ENCODE measurements around the gene FANCD2OS. TPM values are rescaled to one million over a fixed set of nuclear protein-coding genes. Genes with fewer than 3 reads are reported as not detected.
"Not testable (repeated sequence)": the region's sequence is repeated elsewhere in the genome, so short reads cannot be mapped to it uniquely, and the experiment has no call there.

FANCD2OS gene
- total RNA-seq, 2 experiments from 2014 or later: not detected

DNA sequence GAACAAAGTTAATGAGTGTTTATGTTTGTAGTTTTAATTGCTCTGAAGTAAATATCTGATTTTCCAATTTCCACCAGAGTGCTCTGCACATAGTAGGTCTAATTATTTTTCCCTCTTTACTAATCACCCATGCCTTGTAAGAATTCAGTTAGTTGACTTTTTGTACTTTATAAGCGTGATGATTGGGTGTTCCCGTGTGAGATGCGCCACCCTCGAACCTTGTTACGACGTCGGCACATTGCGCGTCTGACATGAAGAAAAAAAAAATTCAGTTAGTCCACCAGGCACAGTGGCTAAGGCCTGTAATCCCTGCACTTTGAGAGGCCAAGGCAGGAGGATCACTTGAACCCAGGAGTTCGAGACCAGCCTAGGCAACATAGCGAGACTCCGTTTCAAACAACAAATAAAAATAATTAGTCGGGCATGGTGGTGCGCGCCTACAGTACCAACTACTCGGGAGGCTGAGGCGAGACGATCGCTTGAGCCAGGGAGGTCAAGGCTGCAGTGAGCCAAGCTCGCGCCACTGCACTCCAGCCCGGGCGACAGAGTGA lies 33.0 kb upstream of the FANCD2OS start:
- CTCF ChIA-PET: interaction anchor here (0.7 to 2.0 kb wide), 5 partner anchors 50 to 123 kb away, joined by 3 to 4 read pairs (median 3); no protein-coding TSS in a partner anchor
- ATAC-seq: peak; percentile 5
- Mint-ChIP-seq H3K9me3 (peaks cover 1% of the 10 kb centered on the region), H3K4me3 (peak overlapping the region; percentile 89), H3K36me3 (ENCODE audit: low read depth) (peaks cover 21% of the 10 kb centered on the region), H3K27me3 (no peaks in the 10 kb centered on the region), H3K4me1 (ENCODE audit: low read depth) (peaks cover 18% of the 10 kb centered on the region), H3K27ac (peak overlapping the region; percentile 94)
- no peak for DNase-seq
- intact Hi-C loops (cut with micrococcal nuclease): loop anchor here (5.0 kb wide), 1 partner anchor 86 kb away; no protein-coding TSS in a partner anchor
- TF ChIP-seq, protein P1, sequence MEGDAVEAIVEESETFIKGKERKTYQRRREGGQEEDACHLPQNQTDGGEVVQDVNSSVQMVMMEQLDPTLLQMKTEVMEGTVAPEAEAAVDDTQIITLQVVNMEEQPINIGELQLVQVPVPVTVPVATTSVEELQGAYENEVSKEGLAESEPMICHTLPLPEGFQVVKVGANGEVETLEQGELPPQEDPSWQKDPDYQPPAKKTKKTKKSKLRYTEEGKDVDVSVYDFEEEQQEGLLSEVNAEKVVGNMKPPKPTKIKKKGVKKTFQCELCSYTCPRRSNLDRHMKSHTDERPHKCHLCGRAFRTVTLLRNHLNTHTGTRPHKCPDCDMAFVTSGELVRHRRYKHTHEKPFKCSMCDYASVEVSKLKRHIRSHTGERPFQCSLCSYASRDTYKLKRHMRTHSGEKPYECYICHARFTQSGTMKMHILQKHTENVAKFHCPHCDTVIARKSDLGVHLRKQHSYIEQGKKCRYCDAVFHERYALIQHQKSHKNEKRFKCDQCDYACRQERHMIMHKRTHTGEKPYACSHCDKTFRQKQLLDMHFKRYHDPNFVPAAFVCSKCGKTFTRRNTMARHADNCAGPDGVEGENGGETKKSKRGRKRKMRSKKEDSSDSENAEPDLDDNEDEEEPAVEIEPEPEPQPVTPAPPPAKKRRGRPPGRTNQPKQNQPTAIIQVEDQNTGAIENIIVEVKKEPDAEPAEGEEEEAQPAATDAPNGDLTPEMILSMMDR (IDR thresholded peaks at IDR 0.05): no peak
- POLR2A ChIA-PET: interaction anchor here (0.9 to 2.0 kb wide), 3 partner anchors 51 to 101 kb away, joined by 3 to 18 read pairs (median 4); no protein-coding TSS in a partner anchor

DNA sequence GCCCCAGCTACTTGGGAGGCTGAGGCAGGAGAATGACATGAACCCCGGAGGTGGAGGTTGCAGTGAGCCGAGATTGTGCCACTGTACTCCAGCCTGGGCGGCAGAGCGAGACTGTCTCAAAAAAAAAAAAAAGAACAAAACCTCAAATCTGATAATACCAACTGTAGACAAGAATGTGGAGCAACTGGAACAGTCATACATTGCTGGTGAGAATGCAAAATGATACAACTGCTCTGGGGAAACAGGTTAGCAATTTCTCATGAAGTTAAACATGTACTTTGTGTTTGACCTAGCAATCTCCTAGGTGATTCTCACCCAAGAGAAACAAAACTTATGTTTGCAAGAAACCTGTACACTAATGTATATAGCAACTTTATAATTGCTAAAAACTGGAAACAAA lies 29.1 kb upstream of the FANCD2OS start:
- POLR2A ChIA-PET: no interaction called here

DNA sequence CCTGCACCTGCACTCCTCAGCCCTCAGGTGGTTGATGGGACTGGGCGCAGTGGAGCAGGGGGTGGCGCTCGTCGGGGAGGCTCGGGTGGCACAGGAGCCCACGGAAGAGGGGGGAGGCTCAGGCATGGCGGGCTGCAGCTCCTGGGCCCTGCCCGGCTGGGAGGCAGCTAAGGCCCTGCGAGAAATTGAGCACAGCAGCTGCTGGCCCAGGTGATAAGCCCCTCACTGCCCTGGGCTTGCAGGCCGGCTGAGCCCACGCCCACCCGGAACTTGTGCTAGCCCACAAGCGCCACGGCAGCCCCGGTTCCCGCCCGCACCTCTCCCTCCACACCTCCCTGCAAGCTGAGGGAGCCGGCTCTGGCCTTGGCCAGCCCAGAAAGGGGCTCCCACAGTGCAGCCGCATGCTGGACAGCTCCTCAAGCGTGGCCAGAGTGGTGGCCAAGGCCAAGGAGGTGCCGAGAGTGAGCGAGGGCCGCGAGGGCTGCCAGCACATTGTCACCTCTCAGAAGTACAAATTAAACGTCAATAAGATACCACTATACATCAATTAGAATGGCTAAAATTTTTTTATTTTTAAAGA lies 28.5 kb upstream of the FANCD2OS start:
- Mint-ChIP-seq H3K4me3 (no peak overlapping the region), H3K9me3 (peaks cover 1% of the 10 kb centered on the region), H3K27ac (no peak overlapping the region), H3K4me1 (ENCODE audit: low read depth) (no peaks in the 10 kb centered on the region), H3K27me3 (no peaks in the 10 kb centered on the region), H3K36me3 (ENCODE audit: low read depth) (no peaks in the 10 kb centered on the region)
- intact Hi-C loops (cut with micrococcal nuclease): no loop called here
- DNase-seq (no peak), ATAC-seq (no peak)
- POLR2A ChIA-PET: no interaction called here
- TF ChIP-seq, protein P1 (IDR thresholded peaks at IDR 0.05): no peak
- CTCF ChIA-PET: no interaction called here

More for the DNA sequence above, 29.1 kb upstream of the FANCD2OS start:
- no peak for DNase-seq
- H3K4me3 Mint-ChIP-seq: no peak overlapping the region
- H3K36me3 Mint-ChIP-seq (ENCODE audit: low read depth): no peaks in the 10 kb centered on the region
- TF ChIP-seq, protein P1 (IDR thresholded peaks at IDR 0.05): no peak
- CTCF ChIA-PET: no interaction called here
- peaks cover 1% of the 10 kb centered on the region for H3K9me3 Mint-ChIP-seq
- H3K4me1 Mint-ChIP-seq (ENCODE audit: low read depth): no peaks in the 10 kb centered on the region
- intact Hi-C loops (cut with micrococcal nuclease): no loop called here
- ATAC-seq: no peak
- no peak overlapping the region for H3K27ac Mint-ChIP-seq
- no peaks in the 10 kb centered on the region for H3K27me3 Mint-ChIP-seq

DNA sequence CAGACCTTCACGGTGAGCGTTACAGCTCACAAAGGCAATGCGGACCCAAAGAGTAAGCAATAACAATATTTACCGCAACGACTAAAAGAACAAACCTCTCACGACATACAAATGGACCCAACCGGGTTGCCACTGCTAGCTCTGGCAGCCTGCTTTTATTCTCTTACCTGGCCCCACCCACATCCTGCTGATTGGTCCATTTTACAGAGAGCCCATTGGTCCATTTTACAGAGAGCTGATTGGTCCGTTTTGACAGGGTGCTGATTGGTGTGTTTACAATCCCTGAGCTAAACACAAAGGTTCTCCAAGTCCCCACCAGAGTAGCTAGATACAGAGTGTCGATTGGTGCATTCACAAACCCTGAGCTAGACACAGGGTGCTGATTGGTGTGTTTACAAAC lies 27.8 kb upstream of the FANCD2OS start:
- peak; percentile 35 for DNase-seq
- H3K4me1 Mint-ChIP-seq (ENCODE audit: low read depth); H3K4me3 Mint-ChIP-seq; H3K9me3 Mint-ChIP-seq; H3K27ac Mint-ChIP-seq; H3K36me3 Mint-ChIP-seq (ENCODE audit: low read depth); ATAC-seq; intact Hi-C loops (cut with micrococcal nuclease); H3K27me3 Mint-ChIP-seq: not testable (repeated sequence)
- POLR2A ChIA-PET: interaction anchor here (0.6 to 1.5 kb wide), 2 partner anchors 13 to 106 kb away, joined by 3 read pairs; no protein-coding TSS in a partner anchor
- CTCF ChIA-PET: interaction anchor here (1.2 kb wide), 1 partner anchor 127 kb away, joined by 4 read pairs; no protein-coding TSS in a partner anchor

DNA sequence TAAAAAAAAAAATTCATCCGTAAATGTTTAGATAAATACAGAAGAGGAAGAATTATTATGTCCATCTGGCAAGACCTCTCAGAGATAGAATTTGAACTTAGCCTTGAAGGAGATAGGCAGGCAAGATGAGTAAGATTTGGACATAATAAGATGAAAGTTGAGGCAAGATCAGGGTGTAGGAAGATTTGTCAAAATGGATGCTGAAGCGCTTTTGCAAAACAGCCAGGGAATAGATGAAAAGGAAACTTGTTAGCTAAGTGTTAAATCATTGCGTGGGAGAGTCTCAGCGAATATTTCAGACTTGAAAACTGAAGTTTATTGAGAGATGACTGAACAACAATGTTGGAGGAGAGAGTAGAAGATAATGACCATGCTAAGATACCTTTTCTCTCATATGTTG lies 14.7 kb upstream of the FANCD2OS start:
- H3K36me3 Mint-ChIP-seq (ENCODE audit: low read depth): peaks cover 52% of the 10 kb centered on the region
- TF ChIP-seq, protein P1 (IDR thresholded peaks at IDR 0.05): no peak
- no peak overlapping the region for H3K4me3 Mint-ChIP-seq
- H3K27ac Mint-ChIP-seq: peak overlapping the region; percentile 27
- intact Hi-C loops (cut with micrococcal nuclease): no loop called here
- H3K9me3 Mint-ChIP-seq: no peaks in the 10 kb centered on the region
- CTCF ChIA-PET: no interaction called here
- ATAC-seq (no peak), DNase-seq (no peak)
- POLR2A ChIA-PET: interaction anchor here (0.6 to 1.4 kb wide), 3 partner anchors 8 to 140 kb away, joined by 3 read pairs; no protein-coding TSS in a partner anchor
- no peaks in the 10 kb centered on the region for H3K27me3 Mint-ChIP-seq
- H3K4me1 Mint-ChIP-seq (ENCODE audit: low read depth): peaks cover 36% of the 10 kb centered on the region

Measured in activated CD8-positive, alpha-beta T cell treated with anti-CD3 and anti-CD28 coated beads for 36 hours (primary cell).